Measurements from ENCODE around the gene MSLN. TPM values are rescaled to one million over a fixed set of nuclear protein-coding genes. Genes with fewer than 3 reads are reported as not detected.

Gene MSLN
- total and polyA plus RNA-seq, 2 of the 8 experiments (the other 6 are each of a cell fraction or from before 2014, with no cell fraction given), result 0.28 to 0.50 TPM

DNA sequence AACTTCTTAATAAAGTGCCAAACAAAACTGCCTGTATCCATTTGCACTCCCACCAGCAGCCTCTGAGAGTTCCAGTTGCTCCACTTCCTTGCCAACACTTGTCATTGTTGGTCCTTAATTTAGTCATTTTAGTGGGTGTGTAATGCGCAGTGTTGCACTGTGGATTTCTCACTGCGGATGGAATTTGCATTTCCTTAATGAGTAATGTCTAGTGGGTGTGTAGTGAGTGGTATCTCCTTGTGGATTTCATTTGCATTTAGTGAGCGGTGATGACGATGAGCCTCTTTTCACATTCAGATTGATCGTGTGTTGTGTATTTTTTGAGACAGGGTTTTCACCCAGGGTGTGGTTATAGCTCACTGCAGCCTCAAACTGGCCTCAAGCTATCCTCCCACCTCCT lies 4.1 kb upstream of the MSLN start:
- DNase-seq (ENCODE audit: low read depth in 1 of 2, low spot score in 2 of 2) (no peak), FAIRE-seq (no peak)
- Histone ChIP-seq H3K36me3 (ENCODE audit: control insufficient read depth in 2 of 4, insufficient read depth in 4 of 4, low read length in 3 of 4) (no peaks in the 10 kb centered on the region), H3K4me1 (replicated peaks in 1 of 4; ENCODE audit: control insufficient read depth in 3 of 4, insufficient read depth in 4 of 4, low read length in 3 of 4) (peaks cover under 1 to 7% (median 4%) of the 10 kb centered on the region in 4 experiments; a peak in 5 of 7 replicates), H3K9me3 (ENCODE audit: insufficient read depth in 2 of 2, low read depth in 1 of 2, low read length in 1 of 2) (0 out of 4 replicates have a peak, but pooled peaks cover 0 to 3% of the 10 kb centered on the region in 2 experiments), H2BK15ac (ENCODE audit: low read length) (no peak overlapping the region), H3K14ac (ENCODE audit: insufficient read length) (no peak overlapping the region), H3K27me3 (replicated peaks in 1 of 4; ENCODE audit: control insufficient read depth in 3 of 4, extremely low read depth in 1 of 4, insufficient read depth in 3 of 4, low read length in 3 of 4) (no peaks in the 10 kb centered on the region), H3K79me1 (ENCODE audit: low read depth, low read length) (no peaks in the 10 kb centered on the region), H3K4me2 (ENCODE audit: insufficient read depth in 1 of 2, low read depth in 2 of 2, low read length in 2 of 2) (no peak overlapping the region), H2BK12ac (ENCODE audit: low read depth, low read length) (no peak overlapping the region), H4K8ac (ENCODE audit: extremely low read depth, insufficient read depth, low read length) (no peak overlapping the region), H2AFZ (ENCODE audit: low read length) (no peak overlapping the region), H3K18ac (ENCODE audit: extremely low read depth, low read length) (no peak overlapping the region), H4K91ac (replicated peaks; ENCODE audit: insufficient read length, low read length) (no peak overlapping the region), H3K4me3 (ENCODE audit: extremely low read depth in 1 of 4, insufficient read depth in 2 of 4, low read depth in 3 of 4, low read length in 4 of 4) (no peak overlapping the region), H2BK5ac (ENCODE audit: low read depth, low read length) (no peak overlapping the region), H3K79me2 (ENCODE audit: control insufficient read depth in 1 of 2, insufficient read depth in 2 of 2, low read length in 2 of 2) (no peaks in the 10 kb centered on the region), H2BK20ac (ENCODE audit: low read length) (no peak overlapping the region), H4K20me1 (replicated peaks in 1 of 2; ENCODE audit: control insufficient read depth in 1 of 2, insufficient read depth in 2 of 2, low read length in 2 of 2) (no peaks in the 10 kb centered on the region), H2AK5ac (ENCODE audit: low read depth, low read length) (no peak overlapping the region), H3K4ac (replicated peaks; ENCODE audit: insufficient read length, low read depth, low read length) (no peak overlapping the region), H3K9ac (replicated peaks in 1 of 4; ENCODE audit: extremely low read depth in 1 of 4, low read depth in 3 of 4, low read length in 3 of 4) (no peak overlapping the region), H3K56ac (replicated peaks; ENCODE audit: insufficient read length, low read depth, low read length) (no peak overlapping the region), H2BK120ac (replicated peaks; ENCODE audit: low read depth, low read length) (no peak overlapping the region), H4K5ac (ENCODE audit: insufficient read length, low read depth, low read length) (no peak overlapping the region), H3K23ac (ENCODE audit: insufficient read length) (no peak overlapping the region), H3K23me2 (ENCODE audit: low read depth, low read length) (no peaks in the 10 kb centered on the region), H3K27ac (ENCODE audit: low read depth, low read length) (no peak overlapping the region)
- 92% methylated on average over 5 of the region's 5 CpGs; no CpG with 5 or more reads in 1 of the 2 experiments for WGBS, 2 experiments (ENCODE audit: extremely low coverage in 1 of 2, insufficient coverage in 1 of 2, insufficient read length in 1 of 2, insufficient replicate concordance in 2 of 2, low coverage in 1 of 2, low lambda C conversion rate in 2 of 2, missing lambda C conversion rate in 1 of 2)
- ChIA-PET POLR2A (ENCODE audit: partially characterized antibody) (interaction anchor here (0.8 kb wide), 1 partner anchor 9 kb away, joined by 4 read pairs; no protein-coding TSS in a partner anchor), CTCF (ENCODE audit: partially characterized antibody) (interaction anchor here (0.7 to 4.8 kb wide), 5 partner anchors 9 to 44 kb away, joined by 3 to 32 read pairs (median 6); partner anchors contain the start of gene CIAO3)
- TF ChIP-seq SIN3A (conservative IDR thresholded peaks at IDR 0.05 in 1 of 2, IDR thresholded peaks at IDR 0.05 in 1 of 2; ENCODE audit: low read depth in 1 of 2, low read length in 2 of 2), result no peak
- TF ChIP-seq MAFK (IDR thresholded peaks at IDR 0.05; ENCODE audit: low read depth, low read length), result no peak
- TF ChIP-seq CHD1 (IDR thresholded peaks at IDR 0.05; ENCODE audit: low read depth, low read length), result no peak
- TF ChIP-seq, protein P1, sequence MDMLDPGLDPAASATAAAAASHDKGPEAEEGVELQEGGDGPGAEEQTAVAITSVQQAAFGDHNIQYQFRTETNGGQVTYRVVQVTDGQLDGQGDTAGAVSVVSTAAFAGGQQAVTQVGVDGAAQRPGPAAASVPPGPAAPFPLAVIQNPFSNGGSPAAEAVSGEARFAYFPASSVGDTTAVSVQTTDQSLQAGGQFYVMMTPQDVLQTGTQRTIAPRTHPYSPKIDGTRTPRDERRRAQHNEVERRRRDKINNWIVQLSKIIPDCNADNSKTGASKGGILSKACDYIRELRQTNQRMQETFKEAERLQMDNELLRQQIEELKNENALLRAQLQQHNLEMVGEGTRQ (IDR thresholded peaks at IDR 0.05; ENCODE audit: low read length), result no peak
- TF ChIP-seq KDM5A (IDR thresholded peaks at IDR 0.05; ENCODE audit: low read length), result no peak
- TF ChIP-seq RXRA (IDR thresholded peaks at IDR 0.05; ENCODE audit: insufficient read depth, low read depth, low read length), result no peak
- TF ChIP-seq, protein P2, sequence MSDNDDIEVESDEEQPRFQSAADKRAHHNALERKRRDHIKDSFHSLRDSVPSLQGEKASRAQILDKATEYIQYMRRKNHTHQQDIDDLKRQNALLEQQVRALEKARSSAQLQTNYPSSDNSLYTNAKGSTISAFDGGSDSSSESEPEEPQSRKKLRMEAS (IDR thresholded peaks at IDR 0.05), result no peak
- no peak for TF ChIP-seq EZH2 (IDR thresholded peaks at IDR 0.05; ENCODE audit: low read depth, low read length, severe bottlenecking)
- no peak for TF ChIP-seq HDAC2 (IDR thresholded peaks at IDR 0.05; ENCODE audit: borderline replicate concordance in 1 of 2, low read depth in 2 of 2, low read length in 2 of 2)
- TF ChIP-seq SP4 (IDR thresholded peaks at IDR 0.05; ENCODE audit: low read length), result no peak
- no peak for TF ChIP-seq SIRT6 (IDR thresholded peaks at IDR 0.05; ENCODE audit: low read length)
- no peak for TF ChIP-seq CBX8 (IDR thresholded peaks at IDR 0.05; ENCODE audit: borderline replicate concordance, low read depth, low read length)
- no peak for TF ChIP-seq SRF (IDR thresholded peaks at IDR 0.05; ENCODE audit: low read depth, low read length)
